SW 1271 (cell line): Measurements from ENCODE around the gene SLC35F5.
A peak's percentile ranks its signal among the peaks of the same experiment; 100 is the strongest.
"Not testable (repeated sequence)": the region's sequence is repeated elsewhere in the genome, so short reads cannot be mapped to it uniquely, and the experiment has no call there.

Source experiments
- DNase-seq, 2 experiments: peaks; one replicate each; lab custom pipeline; 2025; lab: John Stamatoyannopoulos, UW

SLC35F5 gene

GRCh38 chr2:113755835-113756354 lies 547 bp downstream of the SLC35F5 start:
- DNase-seq, result peak in 1 of 2 experiments; percentile 57

DNA sequence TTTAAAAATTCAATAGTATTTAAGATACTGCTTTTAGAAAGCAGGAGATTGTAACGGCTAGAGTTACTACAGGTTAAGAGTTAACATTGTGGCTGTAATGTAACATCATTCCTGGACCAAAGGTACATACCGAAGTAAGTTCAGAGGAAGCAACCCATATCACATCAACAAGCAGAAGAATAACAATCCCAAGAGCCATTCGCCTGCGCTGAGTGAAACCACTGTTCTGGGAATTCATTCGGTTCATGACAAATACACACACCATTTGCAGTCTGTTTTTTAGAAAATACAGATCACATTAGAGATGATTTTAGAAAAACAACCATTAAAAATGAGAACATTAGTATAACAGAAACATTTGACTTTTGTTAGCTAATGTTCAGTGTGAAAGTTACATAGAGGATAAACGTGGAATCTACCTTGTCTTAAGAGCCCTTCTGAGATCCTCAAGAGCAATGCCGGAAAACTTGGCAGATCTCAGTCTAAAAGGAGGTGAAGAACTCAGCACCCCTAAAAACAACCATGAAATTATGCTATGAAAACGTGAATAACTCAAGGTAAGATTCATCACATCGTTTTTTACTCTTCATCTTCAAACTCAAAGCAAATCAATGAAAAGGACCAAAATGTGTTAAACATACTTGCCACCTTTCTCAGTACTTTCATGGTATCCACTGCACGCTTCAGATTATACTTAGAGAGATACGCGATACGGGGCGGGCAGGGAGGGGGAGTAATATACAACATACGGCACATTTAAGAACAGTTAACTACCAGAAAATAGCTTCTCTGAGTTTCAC lies 1.2 kb downstream of the SLC35F5 start:
- peak in 1 of 2 experiments; percentile 11 for DNase-seq

DNA sequence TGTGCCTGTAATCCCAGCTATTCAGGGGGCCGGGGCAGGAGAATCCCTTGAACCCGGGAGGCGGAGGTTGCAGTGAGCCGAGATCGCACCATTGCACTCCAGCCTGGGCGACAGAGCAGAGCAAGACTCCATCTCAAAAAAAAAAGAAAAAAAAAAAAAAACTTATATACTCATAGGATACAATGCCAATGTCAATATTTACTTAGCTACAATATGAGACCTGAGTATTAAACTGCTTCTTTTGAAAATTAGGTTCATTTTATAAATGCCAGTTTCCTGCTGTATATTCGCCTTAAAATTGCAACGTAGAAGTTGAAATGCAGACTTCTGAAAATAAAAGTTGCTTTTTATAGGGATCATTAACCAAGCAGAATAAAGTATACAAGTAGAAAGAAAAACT lies 2.3 kb downstream of the SLC35F5 start:
- no peak for DNase-seq

DNA sequence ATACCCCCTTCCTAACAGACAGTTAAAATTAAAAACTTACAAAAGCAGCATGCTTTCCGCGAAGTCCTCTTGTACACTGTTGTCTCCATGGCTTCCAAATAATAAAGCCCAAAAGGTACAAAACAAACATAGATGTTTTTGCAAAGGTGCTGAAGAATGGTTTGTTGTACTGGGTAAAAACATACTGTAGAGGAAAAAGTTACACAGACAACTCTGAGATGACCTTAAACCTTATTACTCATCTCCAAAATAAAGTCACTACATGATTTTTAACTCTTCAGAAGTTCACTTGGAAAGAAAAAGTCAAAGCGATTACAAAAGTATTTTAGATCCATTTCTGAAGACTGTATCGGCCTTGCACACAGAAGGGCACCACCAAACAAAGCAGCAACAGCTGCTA lies 6.1 kb downstream of the SLC35F5 start:
- DNase-seq, result no peak

DNA sequence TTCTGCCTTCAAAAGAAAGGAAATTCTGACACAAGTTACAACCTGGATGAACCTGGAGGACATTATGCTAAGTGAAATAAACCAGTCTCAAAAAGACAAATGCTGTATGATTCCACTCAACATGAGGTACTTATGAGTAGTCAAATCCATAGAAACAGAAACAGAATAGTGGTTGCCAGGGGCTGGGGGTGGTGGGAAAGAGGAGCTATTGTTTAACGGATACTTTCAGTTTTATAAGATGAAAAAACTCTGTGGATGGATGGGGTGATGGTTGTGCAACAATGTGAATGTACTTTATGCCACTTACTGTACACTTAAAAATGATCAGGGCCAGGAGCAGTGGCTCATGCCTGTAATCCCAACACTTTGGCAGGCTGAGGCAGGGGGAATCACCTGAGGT lies 15.4 kb downstream of the SLC35F5 start:
- no peak for DNase-seq

DNA sequence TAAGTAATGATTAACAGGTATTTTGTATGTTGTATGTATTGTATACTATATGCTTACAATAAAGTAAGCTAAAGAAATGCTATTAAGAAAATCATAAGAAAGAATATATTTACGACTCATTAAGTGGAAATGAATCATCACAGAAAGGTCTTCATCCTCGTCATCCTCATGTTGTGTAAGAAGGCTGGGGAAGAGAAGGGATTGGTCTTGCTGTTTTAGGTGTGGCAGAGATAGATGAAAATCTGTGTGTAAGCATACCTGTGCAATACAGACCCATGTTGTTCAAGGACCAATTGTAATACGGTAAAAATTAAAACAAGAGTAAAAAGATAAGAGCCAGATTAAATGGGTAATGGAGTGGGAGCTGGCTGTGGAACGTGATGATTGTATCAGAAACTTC lies 16.6 kb downstream of the SLC35F5 start:
- DNase-seq, result no peak

DNA sequence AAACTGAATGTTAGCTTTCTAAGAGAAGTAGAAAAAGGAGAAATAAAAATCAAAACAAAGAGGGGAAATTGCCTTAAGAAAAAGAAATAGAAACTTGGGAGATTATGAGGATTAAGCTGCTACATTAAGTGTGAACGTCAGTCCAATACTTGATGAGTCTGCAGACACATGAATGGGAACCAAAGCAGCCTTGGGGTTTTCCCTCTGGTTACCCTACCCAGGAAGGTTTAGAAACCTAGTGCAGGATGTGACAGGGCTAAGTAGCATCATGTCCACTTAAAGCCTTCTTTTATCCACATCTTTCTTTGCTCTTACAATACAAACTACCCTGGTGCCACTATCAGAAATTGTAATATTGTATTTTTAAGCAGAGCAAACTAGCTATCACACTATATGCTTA lies 22.3 kb downstream of the SLC35F5 start:
- no peak for DNase-seq

GRCh38 chr2:113724010-113724409 lies 32.4 kb downstream of the SLC35F5 start:
- no peak for DNase-seq

DNA sequence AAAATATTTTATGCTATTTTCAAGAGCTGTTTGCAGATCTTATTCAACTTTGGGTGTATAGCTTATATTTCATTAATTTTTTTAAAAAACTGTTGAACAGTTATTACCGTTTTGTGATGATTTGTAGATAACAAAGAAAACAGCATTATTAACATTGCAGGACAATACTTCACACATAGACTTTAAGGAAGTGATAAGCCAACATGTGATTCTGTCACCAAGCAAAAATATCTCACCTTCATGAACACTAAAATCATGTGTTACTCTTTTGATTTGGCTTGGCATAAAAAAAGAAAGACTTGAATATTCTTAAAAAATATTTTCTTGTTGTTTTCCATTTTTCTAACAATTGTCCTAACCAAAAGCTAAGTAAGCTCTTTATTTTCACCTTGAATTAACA lies 33.0 kb downstream of the SLC35F5 start:
- no peak for DNase-seq

DNA sequence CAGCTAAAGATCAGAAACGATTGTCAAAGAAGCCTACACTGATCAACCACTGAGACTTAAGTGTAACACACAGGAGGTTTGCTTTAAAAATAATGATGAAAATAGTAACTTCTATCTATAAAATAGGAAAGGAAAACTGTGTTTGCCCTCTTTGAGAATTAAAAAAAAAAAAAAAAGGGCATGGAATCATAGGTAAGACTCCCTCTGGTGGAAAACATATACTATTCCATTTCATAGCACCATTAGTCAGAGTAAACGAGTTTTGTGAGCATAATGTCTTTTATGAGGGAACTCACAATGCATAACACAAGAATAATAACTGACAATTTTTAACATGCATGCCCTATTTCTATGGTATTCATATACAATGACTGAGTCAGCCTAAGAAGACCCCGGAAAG lies 36.3 kb downstream of the SLC35F5 start:
- DNase-seq, result peak; percentile 11 to 66

DNA sequence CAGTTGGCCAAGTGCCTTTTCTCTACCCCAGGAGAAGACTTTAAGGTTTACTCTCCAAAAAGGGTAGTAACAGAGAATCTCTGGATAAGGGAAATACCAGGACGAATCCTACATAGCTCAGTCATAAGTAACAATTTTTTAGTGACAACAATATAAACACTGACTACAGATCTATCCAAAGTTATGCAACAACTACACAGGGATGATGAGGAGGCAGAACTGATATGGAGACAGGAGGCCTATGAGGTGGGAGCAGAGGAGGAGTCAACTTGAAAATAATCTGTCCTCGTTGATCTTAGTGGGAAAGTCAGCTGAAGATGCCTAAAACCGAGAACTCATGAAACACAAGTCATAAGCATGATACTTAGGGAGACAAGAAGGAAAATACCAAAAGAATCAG lies 40.2 kb downstream of the SLC35F5 start:
- DNase-seq, result no peak

DNA sequence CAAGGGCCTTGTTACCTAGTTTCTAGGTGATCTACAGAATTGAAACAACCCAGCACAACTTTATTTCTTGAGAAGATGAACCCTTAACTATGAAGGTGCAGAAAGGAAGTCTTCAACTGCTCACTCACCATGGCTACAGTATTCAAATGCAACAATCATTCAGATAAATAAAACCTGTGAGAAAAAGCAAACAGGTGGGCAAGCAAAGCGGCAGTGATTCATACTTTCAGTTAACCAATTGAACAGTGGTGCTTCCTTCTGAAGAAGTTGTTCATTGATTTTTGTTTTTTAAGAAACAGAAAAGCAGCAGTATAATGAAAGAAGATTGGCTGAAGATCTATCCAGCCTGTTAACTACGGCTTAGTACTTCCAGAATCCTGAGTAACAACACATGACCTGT lies 43.5 kb downstream of the SLC35F5 start:
- DNase-seq, result no peak

DNA sequence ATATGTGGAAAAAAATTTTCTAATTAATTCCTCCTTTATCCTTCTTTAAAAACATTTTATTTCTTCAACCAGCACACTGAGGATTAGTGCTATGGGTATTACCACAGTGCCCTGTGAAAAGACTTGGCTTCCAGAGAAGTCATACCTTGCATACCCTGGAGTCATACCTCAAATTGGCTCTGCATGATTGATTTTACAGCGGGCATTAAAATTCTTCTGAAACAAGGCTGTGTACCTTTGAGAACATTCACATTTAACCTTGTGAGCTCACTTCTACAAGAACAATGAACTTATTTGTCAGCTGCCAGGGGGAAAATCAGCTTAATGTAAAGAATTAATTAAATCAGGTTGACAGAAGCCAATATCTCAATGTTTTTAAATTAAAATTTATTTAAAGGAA lies 44.6 kb downstream of the SLC35F5 start:
- DNase-seq, result no peak

DNA sequence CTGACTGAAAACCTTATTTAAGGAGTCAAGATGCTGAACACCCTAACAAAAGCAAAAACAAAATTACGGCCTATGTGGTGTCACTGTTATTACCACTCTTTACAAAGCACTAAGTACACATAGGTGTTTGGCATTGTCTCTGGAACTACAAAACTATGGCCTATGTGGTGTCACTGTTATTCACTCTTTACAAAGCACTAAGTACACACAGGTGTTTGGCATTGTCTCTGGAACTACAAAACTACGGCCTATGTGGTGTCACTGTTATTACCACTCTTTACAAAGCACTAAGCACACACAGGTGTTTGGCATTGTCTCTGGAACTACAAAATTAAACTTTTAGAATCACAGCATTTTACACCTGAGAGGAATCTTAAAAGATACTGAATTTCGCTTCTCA lies 47.4 kb downstream of the SLC35F5 start:
- DNase-seq, result no peak

DNA sequence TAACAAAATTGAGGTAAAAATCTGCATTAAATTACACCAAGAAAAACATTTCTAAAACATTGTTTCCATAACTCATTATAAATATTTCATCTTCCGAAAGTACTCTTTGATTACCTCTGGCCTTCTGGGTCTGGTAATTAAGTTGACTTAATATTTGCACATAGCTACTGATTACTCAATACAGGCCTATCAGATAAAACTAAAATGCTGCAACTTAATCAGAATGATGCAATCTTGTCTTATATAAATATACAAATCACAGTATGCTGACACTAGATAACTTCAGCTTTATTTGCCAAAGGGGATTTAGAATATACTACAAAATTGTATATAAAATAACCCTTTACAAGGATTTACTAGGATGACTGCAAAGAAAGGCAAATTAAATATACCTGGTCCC lies 49.3 kb downstream of the SLC35F5 start:
- no peak for DNase-seq

GRCh38 chr2:113705982-113706523 lies 50.4 kb downstream of the SLC35F5 start:
- no peak for DNase-seq

GRCh38 chr2:113704300-113704993 lies 52.0 kb downstream of the SLC35F5 start:
- DNase-seq, result not testable (repeated sequence)

DNA sequence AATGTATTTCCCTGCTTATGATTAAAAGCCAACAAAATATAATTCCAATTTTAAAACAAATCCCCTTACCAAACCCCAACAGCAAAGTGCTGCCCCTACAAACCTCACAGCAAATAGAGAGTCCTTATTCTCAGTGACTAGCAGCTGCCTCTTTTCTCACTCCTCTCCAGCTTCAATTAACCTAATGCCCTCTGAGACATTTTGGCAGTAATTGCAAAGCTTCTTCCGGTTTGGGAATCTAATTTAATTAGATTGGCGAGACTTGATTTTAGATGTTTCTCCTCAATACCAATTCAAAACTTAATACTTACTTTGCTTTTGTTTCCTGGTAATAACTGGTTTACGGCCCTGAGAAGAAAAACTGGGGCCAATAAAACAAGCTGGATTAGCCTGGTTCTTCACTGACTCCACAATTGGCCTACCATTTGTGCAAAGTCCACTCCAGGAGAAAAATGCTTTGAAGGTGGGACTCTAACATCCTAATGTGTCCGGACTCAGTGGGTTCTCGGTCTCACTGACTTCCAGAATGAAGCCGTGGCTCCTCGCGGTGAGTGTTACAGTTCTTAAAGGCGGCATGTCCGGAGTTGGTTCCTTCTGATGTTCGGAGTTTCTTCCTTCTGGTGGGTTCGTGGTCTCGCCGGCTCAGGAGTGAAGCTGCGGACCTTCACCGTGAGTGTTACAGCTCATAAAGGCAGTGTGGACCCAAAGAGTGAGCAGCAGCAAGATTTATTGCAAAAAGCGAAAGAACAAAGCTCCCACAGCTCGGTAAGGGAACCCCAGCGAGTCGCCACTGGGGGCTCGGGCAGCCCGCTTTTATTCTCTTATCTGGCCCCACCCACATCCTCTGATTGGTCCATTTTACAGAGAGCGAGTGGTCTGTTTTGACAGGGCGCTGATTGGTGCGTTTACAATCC lies 52.8 kb downstream of the SLC35F5 start:
- no peak for DNase-seq

DNA sequence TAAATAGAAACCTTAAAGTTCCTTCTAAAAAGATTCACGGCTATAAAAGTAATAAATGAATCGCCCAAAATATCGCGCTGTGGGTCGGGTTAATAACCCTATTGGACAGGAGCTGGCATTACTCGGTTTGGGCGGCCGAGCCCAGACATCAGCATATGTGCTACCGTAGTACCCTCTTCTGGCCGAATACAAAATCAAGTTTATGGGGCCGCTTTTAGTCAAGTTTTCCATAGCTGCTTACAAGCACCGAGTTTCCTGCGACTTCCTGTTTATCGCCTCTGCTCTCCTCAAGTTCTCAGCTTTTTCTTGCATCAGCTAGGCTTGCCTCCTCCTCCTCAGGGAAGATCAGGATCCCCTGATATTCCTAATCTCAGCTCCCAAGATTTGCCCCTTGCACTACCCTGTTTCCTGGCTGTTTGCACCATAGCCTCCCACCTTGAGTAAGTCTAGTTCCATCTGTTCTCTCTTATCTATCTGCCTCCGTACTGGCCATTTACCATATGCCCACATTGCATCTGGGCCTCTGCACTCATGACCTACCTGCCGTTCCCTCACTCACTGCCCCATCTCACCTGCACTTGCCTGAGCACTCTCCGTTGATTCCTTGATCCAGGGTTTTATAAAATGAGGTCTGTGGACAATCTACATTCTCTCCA lies 56.1 kb downstream of the SLC35F5 start:
- no peak for DNase-seq

DNA sequence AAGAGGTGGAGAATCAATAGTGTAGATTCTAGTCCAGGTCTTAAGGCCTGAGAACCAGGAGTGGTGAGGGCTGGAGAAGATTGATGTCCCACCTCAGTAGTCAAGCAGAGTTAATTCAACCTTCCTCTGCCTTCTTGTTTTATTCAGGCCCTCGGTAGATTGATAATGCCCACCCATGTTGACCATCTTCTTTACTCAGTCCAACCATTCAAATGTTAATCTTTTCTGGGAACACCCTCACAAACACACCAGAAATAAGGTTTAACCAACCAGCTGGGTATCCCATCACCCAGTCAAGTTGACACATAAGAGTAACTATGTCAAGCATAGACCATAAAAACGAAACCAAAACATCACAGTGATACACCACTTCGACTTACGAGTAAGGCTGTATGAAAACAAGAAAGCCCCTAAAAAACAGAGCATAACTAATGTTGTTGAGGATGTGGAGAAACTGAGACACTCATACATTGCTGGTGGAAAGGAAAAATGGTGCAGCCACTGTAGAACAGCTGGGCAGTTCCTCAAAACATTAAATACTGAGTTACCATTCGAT lies 57.5 kb downstream of the SLC35F5 start:
- DNase-seq, result no peak

DNA sequence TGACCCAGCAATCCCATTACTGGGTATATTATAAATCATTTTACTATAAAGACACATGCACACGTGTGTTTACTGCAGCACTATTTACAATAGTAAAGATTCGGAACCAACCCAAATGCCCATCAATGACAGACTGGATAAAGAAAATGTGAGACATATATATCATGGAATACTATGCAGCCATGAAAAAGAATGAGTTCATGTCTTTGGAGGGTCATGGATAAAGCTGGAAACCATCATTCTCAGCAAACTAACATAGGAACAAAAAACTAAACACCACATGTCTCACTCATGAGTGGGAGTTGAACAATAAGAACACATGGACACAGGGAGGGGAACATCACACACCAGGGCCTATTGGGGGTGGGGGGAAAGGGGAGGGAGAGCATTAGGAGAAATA lies 58.2 kb downstream of the SLC35F5 start:
- DNase-seq, result not testable (repeated sequence)
